ENCODE measurements around the gene TDG. TPM values are rescaled to one million over a fixed set of nuclear protein-coding genes. Genes with fewer than 3 reads are reported as not detected.
A peak's percentile ranks its signal among the peaks of the same experiment; 100 is the strongest.

The TDG gene
- total RNA-seq (2021; ENCODE audit: unreplicated experiment): 38.2 TPM
- 19.6 TPM for polyA plus RNA-seq (2012; ENCODE audit: insufficient read length)
- percentile 93 among the genes with signal in this experiment for Bru-seq, nascent RNA
- percentile 95 among the genes with signal in this experiment for BruChase-seq, experiment 1, labeled RNA remaining after a 2-hour chase
- BruChase-seq, experiment 2, labeled RNA remaining after a 6-hour chase: percentile 92 among the genes with signal in this experiment
- long read RNA-seq, transcript TDG-208 (3 exons, 1,139 nt): minor isoform, 9 of 80 reads
- long read RNA-seq, transcript TDG-202 (10 exons, 3,251 nt): major isoform, 43 of 80 reads
- long read RNA-seq, transcript TDG-209 (9 exons, 1,387 nt): minor isoform, 7 of 80 reads
- long read RNA-seq, partial matches to known transcripts: 6 of 80 reads
- long read RNA-seq, other reads (novel, unspliced or antisense): 14 of 80 reads

- TF ChIP-seq TCF7L2 (IDR thresholded peaks at IDR 0.05; ENCODE audit: low read depth, low read length) (0 out of 2 replicates have a peak, but pooled peaks have one; percentile 49), POLR2AphosphoS5 (IDR thresholded peaks at IDR 0.05; ENCODE audit: low read depth, low read length) (peak; percentile 97), SIN3A (IDR thresholded peaks at IDR 0.05; ENCODE audit: borderline replicate concordance, insufficient read depth, low read depth, low read length) (peak; percentile 82; the same call in 1 of the 2 replicates)
- TF ChIP-seq, protein P1, sequence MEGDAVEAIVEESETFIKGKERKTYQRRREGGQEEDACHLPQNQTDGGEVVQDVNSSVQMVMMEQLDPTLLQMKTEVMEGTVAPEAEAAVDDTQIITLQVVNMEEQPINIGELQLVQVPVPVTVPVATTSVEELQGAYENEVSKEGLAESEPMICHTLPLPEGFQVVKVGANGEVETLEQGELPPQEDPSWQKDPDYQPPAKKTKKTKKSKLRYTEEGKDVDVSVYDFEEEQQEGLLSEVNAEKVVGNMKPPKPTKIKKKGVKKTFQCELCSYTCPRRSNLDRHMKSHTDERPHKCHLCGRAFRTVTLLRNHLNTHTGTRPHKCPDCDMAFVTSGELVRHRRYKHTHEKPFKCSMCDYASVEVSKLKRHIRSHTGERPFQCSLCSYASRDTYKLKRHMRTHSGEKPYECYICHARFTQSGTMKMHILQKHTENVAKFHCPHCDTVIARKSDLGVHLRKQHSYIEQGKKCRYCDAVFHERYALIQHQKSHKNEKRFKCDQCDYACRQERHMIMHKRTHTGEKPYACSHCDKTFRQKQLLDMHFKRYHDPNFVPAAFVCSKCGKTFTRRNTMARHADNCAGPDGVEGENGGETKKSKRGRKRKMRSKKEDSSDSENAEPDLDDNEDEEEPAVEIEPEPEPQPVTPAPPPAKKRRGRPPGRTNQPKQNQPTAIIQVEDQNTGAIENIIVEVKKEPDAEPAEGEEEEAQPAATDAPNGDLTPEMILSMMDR (IDR thresholded peaks at IDR 0.05): no peak
- no TSS peak for BruUV-seq (replicated peaks)
- Histone ChIP-seq H3K27me3 (ENCODE audit: control insufficient read depth, insufficient read depth, low read length) (no peaks in the 10 kb centered on the region), H3K4me3 (ENCODE audit: low read depth in 2 of 2, low read length in 2 of 2) (peak within 1 kb of the TSS; percentile 93 to 96), H3K36me3 (ENCODE audit: control insufficient read depth, insufficient read depth, low read length) (peaks cover 7% of the 10 kb centered on the region), H3K4me1 (ENCODE audit: control insufficient read depth, insufficient read depth, low read length) (peaks cover 21% of the 10 kb centered on the region), H3K27ac (ENCODE audit: low read length) (peak within 1 kb of the TSS; percentile 99), H3K9me3 (ENCODE audit: control insufficient read depth, insufficient read depth, low read depth, low read length) (no peaks in the 10 kb centered on the region)
- DNase-seq (ENCODE audit: low read depth, low spot score) (peak; percentile 79), ATAC-seq (peak; percentile 98)
- intact Hi-C loops (cut with micrococcal nuclease; ENCODE audit: unreplicated experiment): no loop called here
- CTCF ChIA-PET: interaction anchor here (0.6 kb wide), 1 partner anchor 119 kb away, joined by 3 read pairs; no protein-coding TSS in a partner anchor
- POLR2A ChIA-PET: interaction anchor here (1.1 to 1.2 kb wide), 2 partner anchors 9 to 36 kb away, joined by 3 to 5 read pairs; a partner anchor contains a TSS
- in situ Hi-C loops (cut with HindIII; ENCODE audit: low pct_unique_long_range_greater_than_20kb, low sequenced_read_pairs): no loop called here
These were observed at the start of gene TDG for GRCh38 chr12:103965590-103966504. Gene TDG (plus strand): TSS chr12:103965872. CDS start chr12:103966038, 166 bp downstream.

- no peak for ATAC-seq
- TF ChIP-seq, protein P2, sequence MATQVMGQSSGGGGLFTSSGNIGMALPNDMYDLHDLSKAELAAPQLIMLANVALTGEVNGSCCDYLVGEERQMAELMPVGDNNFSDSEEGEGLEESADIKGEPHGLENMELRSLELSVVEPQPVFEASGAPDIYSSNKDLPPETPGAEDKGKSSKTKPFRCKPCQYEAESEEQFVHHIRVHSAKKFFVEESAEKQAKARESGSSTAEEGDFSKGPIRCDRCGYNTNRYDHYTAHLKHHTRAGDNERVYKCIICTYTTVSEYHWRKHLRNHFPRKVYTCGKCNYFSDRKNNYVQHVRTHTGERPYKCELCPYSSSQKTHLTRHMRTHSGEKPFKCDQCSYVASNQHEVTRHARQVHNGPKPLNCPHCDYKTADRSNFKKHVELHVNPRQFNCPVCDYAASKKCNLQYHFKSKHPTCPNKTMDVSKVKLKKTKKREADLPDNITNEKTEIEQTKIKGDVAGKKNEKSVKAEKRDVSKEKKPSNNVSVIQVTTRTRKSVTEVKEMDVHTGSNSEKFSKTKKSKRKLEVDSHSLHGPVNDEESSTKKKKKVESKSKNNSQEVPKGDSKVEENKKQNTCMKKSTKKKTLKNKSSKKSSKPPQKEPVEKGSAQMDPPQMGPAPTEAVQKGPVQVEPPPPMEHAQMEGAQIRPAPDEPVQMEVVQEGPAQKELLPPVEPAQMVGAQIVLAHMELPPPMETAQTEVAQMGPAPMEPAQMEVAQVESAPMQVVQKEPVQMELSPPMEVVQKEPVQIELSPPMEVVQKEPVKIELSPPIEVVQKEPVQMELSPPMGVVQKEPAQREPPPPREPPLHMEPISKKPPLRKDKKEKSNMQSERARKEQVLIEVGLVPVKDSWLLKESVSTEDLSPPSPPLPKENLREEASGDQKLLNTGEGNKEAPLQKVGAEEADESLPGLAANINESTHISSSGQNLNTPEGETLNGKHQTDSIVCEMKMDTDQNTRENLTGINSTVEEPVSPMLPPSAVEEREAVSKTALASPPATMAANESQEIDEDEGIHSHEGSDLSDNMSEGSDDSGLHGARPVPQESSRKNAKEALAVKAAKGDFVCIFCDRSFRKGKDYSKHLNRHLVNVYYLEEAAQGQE (IDR thresholded peaks at IDR 0.05; ENCODE audit: insufficient read depth in 1 of 2, low read depth in 2 of 2, low read length in 1 of 2): no peak
- TF ChIP-seq, protein P1 (IDR thresholded peaks at IDR 0.05): no peak
- TF ChIP-seq POLR2AphosphoS5 (IDR thresholded peaks at IDR 0.05; ENCODE audit: low read depth, low read length): no peak
- TF ChIP-seq SIN3A (IDR thresholded peaks at IDR 0.05; ENCODE audit: borderline replicate concordance, insufficient read depth, low read depth, low read length): no peak
- TF ChIP-seq TCF7L2 (IDR thresholded peaks at IDR 0.05; ENCODE audit: low read depth, low read length): no peak
- no peaks in the 10 kb centered on the region for H3K4me1 ChIP-seq (ENCODE audit: control insufficient read depth, insufficient read depth, low read length)
- no peak for DNase-seq (ENCODE audit: low read depth, low spot score)
- no TSS peak for BruUV-seq (replicated peaks)
- H3K4me3 ChIP-seq (ENCODE audit: low read depth in 2 of 2, low read length in 2 of 2): no peak overlapping the region
- no peaks in the 10 kb centered on the region for H3K36me3 ChIP-seq (ENCODE audit: control insufficient read depth, insufficient read depth, low read length)
- no peak overlapping the region for H3K27ac ChIP-seq (ENCODE audit: low read length)
- in situ Hi-C loops (cut with HindIII; ENCODE audit: low pct_unique_long_range_greater_than_20kb, low sequenced_read_pairs) (no loop called here), intact Hi-C loops (cut with micrococcal nuclease; ENCODE audit: unreplicated experiment) (no loop called here)
- no peaks in the 10 kb centered on the region for H3K27me3 ChIP-seq (ENCODE audit: control insufficient read depth, insufficient read depth, low read length)
- POLR2A ChIA-PET: no interaction called here
- CTCF ChIA-PET: interaction anchor here (0.6 kb wide), 1 partner anchor 53 kb away, joined by 3 read pairs; no protein-coding TSS in a partner anchor
- peaks cover 4% of the 10 kb centered on the region; the same call in 1 of the 2 replicates for H3K9me3 ChIP-seq (ENCODE audit: control insufficient read depth, insufficient read depth, low read depth, low read length)
These were observed 47.8 kb upstream of the TDG start for GRCh38 chr12:103917873-103918272.

All from Panc1 (cell line).